Neural progenitor cell (in vitro differentiated cells): Measurements from ENCODE around the gene SLC38A10.

Source experiments
- CTCF ChIP-seq: fragments of 200-600 bp; sonication (generic); IDR thresholded peaks from 2 replicates; pipeline ENCODE4 v1.5.1; 2017; ENCODE audit warnings: antibody characterized with exemption, mild to moderate bottlenecking
- EZH2 ChIP-seq: fragments of 200-600 bp; sonication (generic); IDR thresholded peaks from 2 replicates; pipeline ENCODE4 v1.6.1; 2017; ENCODE audit warnings: antibody characterized with exemption, mild to moderate bottlenecking, moderate library complexity
- EZH2phosphoT487 ChIP-seq: fragments of 200-600 bp; sonication (generic); IDR thresholded peaks from 2 replicates; pipeline ENCODE4 v1.6.1; 2017; ENCODE audit warnings: antibody characterized with exemption

- TF ChIP-seq CTCF (no peak), EZH2 (no peak), EZH2phosphoT487 (no peak)
Observed at GRCh38 chr17:81282141-81282540, 13.0 kb downstream of the SLC38A10 start.
